ENCODE measurements around the gene KRTAP2-1. TPM values are rescaled to one million over a fixed set of nuclear protein-coding genes. Genes with fewer than 3 reads are reported as not detected.
"Not testable (repeated sequence)": the region's sequence is repeated elsewhere in the genome, so short reads cannot be mapped to it uniquely, and the experiment has no call there.

The KRTAP2-1 gene
- total and polyA plus RNA-seq, 7 donors = not detected

- intact Hi-C loops (cut with DNase I) = no loop called here
- no peak within 1 kb of the TSS for H3K4me3 ChIP-seq
- 52 to 55% (median 55%) methylated on average over 6 of the region's 6 CpGs for WGBS, 3 donors
- peaks cover 0 to 47% (median 1%) of the 10 kb centered on the region in 3 donors for H3K27me3 ChIP-seq (ENCODE audit: insufficient read depth in 3 of 3, low read length in 2 of 3)
- DNase-seq = no peak
- H3K4me1 ChIP-seq = no peaks in the 10 kb centered on the region
- TF ChIP-seq, protein P1, sequence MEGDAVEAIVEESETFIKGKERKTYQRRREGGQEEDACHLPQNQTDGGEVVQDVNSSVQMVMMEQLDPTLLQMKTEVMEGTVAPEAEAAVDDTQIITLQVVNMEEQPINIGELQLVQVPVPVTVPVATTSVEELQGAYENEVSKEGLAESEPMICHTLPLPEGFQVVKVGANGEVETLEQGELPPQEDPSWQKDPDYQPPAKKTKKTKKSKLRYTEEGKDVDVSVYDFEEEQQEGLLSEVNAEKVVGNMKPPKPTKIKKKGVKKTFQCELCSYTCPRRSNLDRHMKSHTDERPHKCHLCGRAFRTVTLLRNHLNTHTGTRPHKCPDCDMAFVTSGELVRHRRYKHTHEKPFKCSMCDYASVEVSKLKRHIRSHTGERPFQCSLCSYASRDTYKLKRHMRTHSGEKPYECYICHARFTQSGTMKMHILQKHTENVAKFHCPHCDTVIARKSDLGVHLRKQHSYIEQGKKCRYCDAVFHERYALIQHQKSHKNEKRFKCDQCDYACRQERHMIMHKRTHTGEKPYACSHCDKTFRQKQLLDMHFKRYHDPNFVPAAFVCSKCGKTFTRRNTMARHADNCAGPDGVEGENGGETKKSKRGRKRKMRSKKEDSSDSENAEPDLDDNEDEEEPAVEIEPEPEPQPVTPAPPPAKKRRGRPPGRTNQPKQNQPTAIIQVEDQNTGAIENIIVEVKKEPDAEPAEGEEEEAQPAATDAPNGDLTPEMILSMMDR (IDR thresholded peaks at IDR 0.05) = no peak
- H3K9me3 ChIP-seq = peaks cover 4% of the 10 kb centered on the region
- no peaks in the 10 kb centered on the region for H3K36me3 ChIP-seq (ENCODE audit: insufficient read depth in 1 of 2, low read depth in 1 of 2)
- ATAC-seq = no peak
- H3K27ac ChIP-seq = no peak within 1 kb of the TSS
These were observed 13.0 kb upstream of the KRTAP2-1 start, which contains the start of gene KRTAP2-3 for GRCh38 chr17:41060052-41060604. KRTAP2-3 (minus strand) TSS chr17:41060114; CDS start chr17:41060050, 64 bp downstream.

- WGBS, 3 donors = 26 to 34% (median 29%) methylated on average over 10 of the region's 31 CpGs
- ATAC-seq; H3K27ac ChIP-seq; H3K4me3 ChIP-seq; DNase-seq; H3K36me3 ChIP-seq (ENCODE audit: insufficient read depth in 1 of 2, low read depth in 1 of 2); intact Hi-C loops (cut with DNase I); H3K4me1 ChIP-seq; H3K9me3 ChIP-seq: not testable (repeated sequence)
- peaks cover 0 to 47% (median 0%) of the 10 kb centered on the region in 3 donors for H3K27me3 ChIP-seq (ENCODE audit: insufficient read depth in 3 of 3, low read length in 2 of 3)
These were observed 12.3 kb upstream of the KRTAP2-1 start for GRCh38 chr17:41059276-41060051.

- H3K9me3 ChIP-seq = peaks cover 4% of the 10 kb centered on the region
- no peaks in the 10 kb centered on the region for H3K36me3 ChIP-seq (ENCODE audit: insufficient read depth in 1 of 2, low read depth in 1 of 2)
- TF ChIP-seq, protein P1 (IDR thresholded peaks at IDR 0.05) = no peak
- intact Hi-C loops (cut with DNase I) = no loop called here
- 88 to 91% (median 89%) methylated on average over 5 of the region's 5 CpGs for WGBS, 3 donors
- H3K4me3 ChIP-seq = no peak overlapping the region
- no peak for DNase-seq
- H3K27me3 ChIP-seq (ENCODE audit: insufficient read depth in 3 of 3, low read length in 2 of 3) = peaks cover 0 to 47% (median 0%) of the 10 kb centered on the region in 3 donors
- H3K27ac ChIP-seq = no peak overlapping the region
- no peak for ATAC-seq
- no peaks in the 10 kb centered on the region for H3K4me1 ChIP-seq
These were observed 11.6 kb upstream of the KRTAP2-1 start for GRCh38 chr17:41058741-41059140.

- no peak for DNase-seq
- H3K9me3 ChIP-seq = peaks cover 9% of the 10 kb centered on the region
- 90 to 97% (median 92%) methylated on average over 1 of the region's 1 CpG for WGBS, 3 donors
- no peak for ATAC-seq
- TF ChIP-seq, protein P1 (IDR thresholded peaks at IDR 0.05) = no peak
- H3K4me1 ChIP-seq = no peaks in the 10 kb centered on the region
- intact Hi-C loops (cut with DNase I) = no loop called here
- no peak overlapping the region for H3K27ac ChIP-seq
- peaks cover 0 to 53% (median 0%) of the 10 kb centered on the region in 3 donors for H3K27me3 ChIP-seq (ENCODE audit: insufficient read depth in 3 of 3, low read length in 2 of 3)
- H3K4me3 ChIP-seq = no peak overlapping the region
- H3K36me3 ChIP-seq (ENCODE audit: insufficient read depth in 1 of 2, low read depth in 1 of 2) = no peaks in the 10 kb centered on the region
These were observed 10.4 kb upstream of the KRTAP2-1 start for GRCh38 chr17:41057547-41057946.

DNA sequence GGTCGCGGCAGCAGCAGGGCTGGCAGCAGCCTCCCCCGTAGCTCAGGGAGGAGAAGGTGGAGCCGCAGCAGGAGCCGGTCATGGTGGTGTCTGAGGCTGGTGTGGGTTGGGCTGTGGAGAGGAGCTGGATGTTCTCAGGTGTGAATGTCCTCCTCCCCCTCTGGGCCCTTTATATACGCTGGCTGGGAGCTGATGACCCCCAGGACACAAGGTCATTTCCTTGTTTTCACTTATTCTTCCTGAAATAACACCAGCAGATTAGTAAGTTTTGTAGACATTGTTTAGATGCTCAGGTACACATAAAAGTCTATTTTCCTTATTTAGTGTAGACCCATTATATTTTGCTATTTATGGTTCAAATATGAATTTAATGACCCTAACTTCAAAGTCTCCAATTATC is 8.0 kb upstream of the KRTAP2-1 start, which contains the start of gene KRTAP2-2:
TSS of gene KRTAP2-2 (minus strand) at position 101 of the 400 bp plus-strand sequence. CDS start at position 82, 19 bp downstream.
- H3K9me3 ChIP-seq; intact Hi-C loops (cut with DNase I); H3K4me1 ChIP-seq; H3K36me3 ChIP-seq (ENCODE audit: insufficient read depth in 1 of 2, low read depth in 1 of 2); H3K4me3 ChIP-seq; H3K27ac ChIP-seq; ATAC-seq; DNase-seq: not testable (repeated sequence)
- peaks cover 0 to 44% (median 0%) of the 10 kb centered on the region in 3 donors for H3K27me3 ChIP-seq (ENCODE audit: insufficient read depth in 3 of 3, low read length in 2 of 3)
- 29 to 50% (median 35%) methylated on average over 1 of the region's 6 CpGs for WGBS, 3 donors

DNA sequence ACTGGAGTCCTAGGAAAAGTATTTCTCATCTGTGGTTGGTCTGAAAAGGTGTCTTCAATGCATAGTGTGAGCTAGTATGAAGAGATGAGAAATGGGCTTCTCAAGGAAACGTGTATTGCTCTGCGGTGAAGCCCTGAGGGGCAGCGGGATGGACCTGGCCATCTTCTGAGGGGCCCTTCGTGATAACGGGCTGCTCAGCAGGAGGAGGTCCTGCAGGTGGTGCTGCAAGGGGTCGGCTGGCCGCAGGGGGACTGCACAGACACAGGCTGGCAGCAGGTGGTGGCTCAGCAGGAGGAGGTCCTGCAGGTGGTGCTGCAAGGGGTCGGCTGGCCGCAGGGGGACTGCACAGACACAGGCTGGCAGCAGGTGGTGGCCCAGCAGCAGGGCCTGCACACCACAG is 7.4 kb upstream of the KRTAP2-1 start:
- ATAC-seq; H3K4me1 ChIP-seq; H3K4me3 ChIP-seq; H3K36me3 ChIP-seq (ENCODE audit: insufficient read depth in 1 of 2, low read depth in 1 of 2); H3K27ac ChIP-seq; DNase-seq; intact Hi-C loops (cut with DNase I); H3K9me3 ChIP-seq: not testable (repeated sequence)
- H3K27me3 ChIP-seq (ENCODE audit: insufficient read depth in 3 of 3, low read length in 2 of 3) = peaks cover 0 to 44% (median 0%) of the 10 kb centered on the region in 3 donors
- 61 to 69% (median 64%) methylated on average over 5 to 9 of the region's 9 CpGs for WGBS, 3 donors

Data from psoas muscle (tissue), 8 donors.